RWPE2 (cell line): ENCODE results near the gene JUN.

Source experiments
- ATAC-seq: fragments of 200-7000 bp; cut with Tn5 transposase; 3 replicates; pipeline ENCODE4 v1.9.1; 2021; ENCODE audit warnings: low read depth
- DNase-seq: peaks from one replicate; pipeline ENCODE4 v3.0.0-alpha.2; 2020; ENCODE audit warnings: low spot score
- H3K27ac ChIP-seq: fragments of 450-650 bp; 2 replicates; pipeline ENCODE4 v1.5.1; 2017; ENCODE audit warnings: mild to moderate bottlenecking; ENCODE audit not compliant: poor library complexity, severe bottlenecking
- H3K27me3 ChIP-seq: fragments of 250-450 bp; sonication (Bioruptor Pico); 2 replicates; pipeline ENCODE4 v1.5.1; 2021; ENCODE audit warnings: mild to moderate bottlenecking, moderate library complexity; ENCODE audit not compliant: insufficient read depth, poor library complexity, severe bottlenecking
- H3K36me3 ChIP-seq: fragments of 250-450 bp; sonication (Bioruptor Pico); 2 replicates; pipeline ENCODE4 v1.5.1; 2020; ENCODE audit warnings: low read depth, mild to moderate bottlenecking, moderate library complexity
- H3K4me1 ChIP-seq: fragments of 250-450 bp; sonication (Bioruptor Pico); 2 replicates; pipeline ENCODE4 v1.5.1; 2021; ENCODE audit warnings: mild to moderate bottlenecking, moderate library complexity; ENCODE audit not compliant: insufficient read depth, poor library complexity, severe bottlenecking
- H3K4me3 ChIP-seq: fragments of 250-450 bp; sonication (Bioruptor Pico); 2 replicates; pipeline ENCODE4 v1.5.1; 2021; ENCODE audit warnings: mild to moderate bottlenecking, moderate library complexity; ENCODE audit not compliant: severe bottlenecking
- H3K9me3 ChIP-seq: fragments of 250-450 bp; sonication (Bioruptor Pico); 2 replicates; pipeline ENCODE4 v1.5.1; 2021; ENCODE audit warnings: mild to moderate bottlenecking, moderate library complexity; ENCODE audit not compliant: severe bottlenecking
- CTCF ChIP-seq: fragments of 450-650 bp; IDR thresholded peaks from one replicate; pipeline ENCODE4 v1.5.1; 2017; ENCODE audit warnings: mild to moderate bottlenecking, moderate library complexity; ENCODE audit not compliant: poor library complexity, severe bottlenecking

Gene JUN

DNA sequence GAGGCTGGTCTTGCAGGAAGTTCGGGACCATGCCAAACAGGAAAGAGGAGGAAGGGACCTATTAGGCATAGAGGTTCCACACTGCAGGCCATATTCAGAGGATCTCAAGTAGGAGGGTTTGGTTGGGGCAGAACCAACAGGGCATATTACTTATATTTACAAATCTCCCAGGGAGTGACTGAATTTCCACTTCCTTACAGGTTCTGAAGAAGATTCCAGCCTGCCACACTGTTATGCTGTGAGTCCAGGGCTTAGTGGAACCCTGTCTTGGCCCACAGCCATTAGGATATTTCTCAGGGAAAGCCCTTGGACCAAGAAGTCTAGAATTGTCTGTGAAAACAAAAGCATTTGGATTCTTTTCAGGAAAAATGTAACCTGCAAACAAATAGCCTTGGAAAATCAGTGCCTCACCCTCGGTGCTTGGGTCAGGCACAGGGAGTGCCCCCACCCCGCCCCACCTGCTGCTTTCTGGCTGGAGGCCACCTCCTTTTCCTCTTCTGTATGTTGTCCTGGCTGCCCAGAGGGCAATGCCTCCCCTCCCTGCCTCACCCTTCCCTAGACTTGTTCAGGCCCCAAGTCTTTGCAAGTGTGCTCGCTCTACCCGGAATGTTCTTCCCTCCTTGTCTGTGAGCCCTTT is 41.0 kb upstream of the JUN start:
- Histone ChIP-seq H3K4me3 (no peak overlapping the region), H3K4me1 (peaks cover 33% of the 10 kb centered on the region), H3K9me3 (peaks cover 14% of the 10 kb centered on the region), H3K27ac (peak overlapping the region; percentile 87), H3K36me3 (no peaks in the 10 kb centered on the region), H3K27me3 (no peaks in the 10 kb centered on the region)
- DNase-seq: peak; percentile 84
- ATAC-seq: peak; percentile 84
- TF ChIP-seq CTCF: no peak

- Histone ChIP-seq H3K9me3 (peaks cover 14% of the 10 kb centered on the region), H3K4me3 (no peak overlapping the region), H3K27ac (peak overlapping the region; percentile 87), H3K27me3 (no peaks in the 10 kb centered on the region), H3K4me1 (peaks cover 39% of the 10 kb centered on the region), H3K36me3 (no peaks in the 10 kb centered on the region)
- DNase-seq (peak; percentile 76), ATAC-seq (peak; percentile 88)
- no peak for TF ChIP-seq CTCF
Measured at GRCh38 chr1:58823481-58824010, 39.7 kb upstream of the JUN start.

GRCh38 chr1:58821309-58821708 is 37.5 kb upstream of the JUN start:
- no peak for DNase-seq

DNA sequence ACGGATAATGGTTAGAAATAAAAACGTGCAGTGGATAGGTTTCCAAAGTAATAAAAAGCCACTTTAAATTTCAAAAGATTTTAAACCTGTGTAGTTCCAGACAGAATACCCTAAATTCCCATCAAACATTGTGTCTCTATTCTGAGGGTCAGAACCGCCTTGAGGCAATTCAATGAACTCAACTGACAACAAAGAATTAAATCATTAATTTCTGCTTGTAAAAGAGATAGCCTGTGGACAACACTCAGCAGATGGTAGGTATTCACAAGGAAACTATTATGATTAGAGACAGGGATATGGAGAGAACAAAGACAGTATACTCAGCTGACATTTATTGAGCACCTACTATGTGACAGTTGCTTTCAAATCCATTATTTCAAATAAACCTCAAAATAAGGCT is 35.1 kb upstream of the JUN start:
- Histone ChIP-seq H3K4me1 (peaks cover 61% of the 10 kb centered on the region), H3K4me3 (no peak overlapping the region), H3K9me3 (no peaks in the 10 kb centered on the region), H3K36me3 (no peaks in the 10 kb centered on the region), H3K27ac (peak overlapping the region; percentile 98), H3K27me3 (no peaks in the 10 kb centered on the region)
- ATAC-seq (no peak), DNase-seq (no peak)
- no peak for TF ChIP-seq CTCF

More at GRCh38 chr1:58821309-58821708, 37.5 kb upstream of the JUN start:
- no peak for TF ChIP-seq CTCF
- H3K9me3 ChIP-seq: no peaks in the 10 kb centered on the region
- H3K4me1 ChIP-seq: peaks cover 60% of the 10 kb centered on the region
- H3K27me3 ChIP-seq: no peaks in the 10 kb centered on the region
- no peaks in the 10 kb centered on the region for H3K36me3 ChIP-seq
- no peak for ATAC-seq
- H3K4me3 ChIP-seq: no peak overlapping the region
- H3K27ac ChIP-seq: no peak overlapping the region

DNA sequence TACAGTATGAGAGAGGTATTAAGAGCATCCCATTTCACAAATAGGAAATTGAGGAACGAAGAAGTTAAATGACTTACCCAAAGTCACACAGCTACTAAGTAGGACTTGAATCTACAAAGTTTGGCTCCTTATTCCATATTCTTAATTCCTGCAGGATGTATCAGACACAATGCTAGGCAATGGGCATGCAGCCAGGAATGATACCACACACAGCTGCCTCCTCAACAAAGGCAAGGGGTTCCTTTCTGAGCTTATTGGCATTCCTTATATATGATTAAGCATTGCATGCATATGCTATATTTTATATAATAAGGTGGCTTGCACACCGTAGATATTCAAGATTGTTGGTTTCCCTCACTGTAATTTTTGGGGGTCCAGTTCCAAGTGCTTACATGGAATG is 34.2 kb upstream of the JUN start:
- peak; percentile 91 for DNase-seq
- Histone ChIP-seq H3K27ac (peak overlapping the region; percentile 98), H3K4me3 (no peak overlapping the region), H3K9me3 (no peaks in the 10 kb centered on the region), H3K27me3 (no peaks in the 10 kb centered on the region), H3K4me1 (peaks cover 60% of the 10 kb centered on the region), H3K36me3 (no peaks in the 10 kb centered on the region)
- TF ChIP-seq CTCF: no peak
- peak; percentile 66 for ATAC-seq
